H1 (cell line): ENCODE results near the gene SRRM4. TPM values are rescaled to one million over a fixed set of nuclear protein-coding genes. Genes with fewer than 3 reads are reported as not detected.

Experiments
- CTCF ChIA-PET: fragments of 300-600 bp; sonication (Branson Sonifier 250); formaldehyde crosslinking; loops from one replicate; lab custom pipeline; 2021; ENCODE audit not compliant: partially characterized antibody; lab: Charles Lee
- POLR2A ChIA-PET: fragments of 300-600 bp; sonication (Branson Sonifier 250); formaldehyde crosslinking; loops from one replicate; lab custom pipeline; 2021; ENCODE audit warnings: inconsistent platforms; ENCODE audit not compliant: partially characterized antibody; lab: Charles Lee
- DNase-seq, 2 experiments: peaks; one replicate each; pipeline versions ENCODE4 v3.0.0 to v3.0.0-alpha.2; 2010 to 2022; ENCODE audit warnings: low spot score in 2 of 2, low read depth in 1 of 2, mixed read lengths in 1 of 2
- FAIRE-seq: peaks from 2 replicates; lab custom pipeline; 2011; peaks lifted over from hg19 to GRCh38; lab: Jason Lieb, UNC
- H2AFZ ChIP-seq: 2 replicates; pipeline ENCODE4 v1.8.1; 2012; ENCODE audit warnings: low read length, inconsistent platforms
- H2AK5ac ChIP-seq: 2 replicates; pipeline ENCODE4 v1.6.1; 2013; ENCODE audit warnings: low read depth, low read length
- H2BK120ac ChIP-seq: replicated peaks from 2 replicates; pipeline ENCODE3; 2013; ENCODE audit warnings: low read depth, low read length, inconsistent platforms
- H2BK12ac ChIP-seq: 2 replicates; pipeline ENCODE4 v1.6.1; 2013; ENCODE audit warnings: low read depth, low read length
- H2BK15ac ChIP-seq: 2 replicates; pipeline ENCODE4 v1.6.1; 2013; ENCODE audit warnings: low read length
- H2BK20ac ChIP-seq: 2 replicates; pipeline ENCODE4 v1.6.1; 2013; ENCODE audit warnings: low read length
- H2BK5ac ChIP-seq: 2 replicates; pipeline ENCODE4 v1.6.1; 2013; ENCODE audit warnings: low read depth, low read length
- H3K14ac ChIP-seq: 2 replicates; pipeline ENCODE4 v1.6.1; 2013; ENCODE audit warnings: inconsistent platforms; ENCODE audit not compliant: insufficient read length
- H3K18ac ChIP-seq: 2 replicates; pipeline ENCODE4 v1.6.1; 2013; ENCODE audit warnings: low read length; ENCODE audit errors: extremely low read depth
- H3K23ac ChIP-seq: 2 replicates; pipeline ENCODE4 v1.6.1; 2013; ENCODE audit warnings: inconsistent platforms; ENCODE audit not compliant: insufficient read length
- H3K23me2 ChIP-seq: 2 replicates; pipeline ENCODE4 v1.6.1; 2013; ENCODE audit warnings: low read depth, low read length
- H3K27ac ChIP-seq: 2 replicates; pipeline ENCODE4 v1.6.1; 2011; ENCODE audit warnings: low read depth, low read length, inconsistent platforms
- H3K27me3 ChIP-seq, 4 experiments: replicated peaks in 1 of 4; 1 replicate in 1 of 4; 2 replicates in 3 of 4; pipeline versions ENCODE4 v1.6.1 to v1.8.1; 2011 to 2013; ENCODE audit warnings: low read length in 3 of 4, mild to moderate bottlenecking in 3 of 4, inconsistent platforms in 2 of 4, mixed read lengths in 2 of 4, moderate library complexity in 1 of 4; ENCODE audit not compliant: control insufficient read depth in 3 of 4, insufficient read depth in 3 of 4; ENCODE audit errors: extremely low read depth in 1 of 4
- H3K36me3 ChIP-seq, 4 experiments: 2 replicates each; pipeline versions ENCODE4 v1.6.1 to v1.8.1; 2011 to 2013; ENCODE audit warnings: mild to moderate bottlenecking in 4 of 4, low read length in 3 of 4, moderate library complexity in 2 of 4, control low read depth in 1 of 4, inconsistent platforms in 1 of 4; ENCODE audit not compliant: insufficient read depth in 4 of 4, control insufficient read depth in 2 of 4
- H3K4ac ChIP-seq: replicated peaks from 2 replicates; pipeline ENCODE3; 2013; ENCODE audit warnings: low read length, low read depth, mixed read lengths, inconsistent platforms; ENCODE audit not compliant: insufficient read length
- H3K4me1 ChIP-seq, 4 experiments: replicated peaks in 1 of 4; 1 replicate in 1 of 4; 2 replicates in 3 of 4; pipeline versions ENCODE4 v1.6.1 to v1.8.1; 2011 to 2013; ENCODE audit warnings: low read length in 3 of 4, inconsistent platforms in 2 of 4, mixed read lengths in 1 of 4; ENCODE audit not compliant: insufficient read depth in 4 of 4, control insufficient read depth in 3 of 4
- H3K4me2 ChIP-seq, 2 experiments: 2 replicates each; pipeline versions ENCODE4 v1.6.1 to v1.8.1; 2011 to 2013; ENCODE audit warnings: low read depth in 2 of 2, low read length in 2 of 2, control low read depth in 1 of 2, inconsistent platforms in 1 of 2, mild to moderate bottlenecking in 1 of 2; ENCODE audit not compliant: insufficient read depth in 1 of 2
- H3K4me3 ChIP-seq, 4 experiments: fragments of 200-600, 300-600 bp in 1 of 4; sonication (generic), shearing (Covaris generic), sonication (Bioruptor Twin) in 1 of 4; 2 replicates each; pipeline versions ENCODE4 v1.5.1 to v1.8.1; 2011 to 2016; ENCODE audit warnings: low read length in 4 of 4, low read depth in 3 of 4, control low read depth in 2 of 4, inconsistent platforms in 2 of 4, mild to moderate bottlenecking in 2 of 4, mixed read lengths in 1 of 4, moderate library complexity in 1 of 4; ENCODE audit not compliant: insufficient read depth in 2 of 4; ENCODE audit errors: extremely low read depth in 1 of 4
- H3K56ac ChIP-seq: replicated peaks from 2 replicates; pipeline ENCODE3; 2013; ENCODE audit warnings: low read depth, mild to moderate bottlenecking, mixed read lengths, low read length, inconsistent platforms; ENCODE audit not compliant: insufficient read length
- H3K79me1 ChIP-seq: 2 replicates; pipeline ENCODE4 v1.6.1; 2013; ENCODE audit warnings: low read depth, low read length, control low read depth
- H3K79me2 ChIP-seq, 2 experiments: 2 replicates each; pipeline versions ENCODE4 v1.6.1 to v1.8.1; 2012 to 2013; ENCODE audit warnings: low read length in 2 of 2, mild to moderate bottlenecking in 2 of 2, inconsistent platforms in 1 of 2; ENCODE audit not compliant: insufficient read depth in 2 of 2, control insufficient read depth in 1 of 2
- H3K9ac ChIP-seq, 4 experiments: replicated peaks in 1 of 4; 1 replicate in 1 of 4; 2 replicates in 3 of 4; pipeline versions ENCODE4 v1.6.1 to v1.8.1; 2011 to 2013; ENCODE audit warnings: low read depth in 3 of 4, low read length in 3 of 4, control low read depth in 2 of 4, mild to moderate bottlenecking in 2 of 4, moderate library complexity in 2 of 4, inconsistent platforms in 1 of 4; ENCODE audit errors: extremely low read depth in 1 of 4
- H3K9me3 ChIP-seq, 2 experiments: 2 replicates each; pipeline versions ENCODE4 v1.6.1 to v1.8.1; 2012 to 2013; ENCODE audit warnings: mild to moderate bottlenecking in 2 of 2, moderate library complexity in 2 of 2, control low read depth in 1 of 2, inconsistent platforms in 1 of 2, low read depth in 1 of 2, low read length in 1 of 2, mixed read lengths in 1 of 2; ENCODE audit not compliant: insufficient read depth in 2 of 2
- H4K20me1 ChIP-seq, 2 experiments: replicated peaks in 1 of 2; 2 replicates each; pipeline versions ENCODE3 to v1.8.1; 2011 to 2013; ENCODE audit warnings: inconsistent platforms in 2 of 2, low read length in 2 of 2, mild to moderate bottlenecking in 1 of 2; ENCODE audit not compliant: insufficient read depth in 2 of 2, control insufficient read depth in 1 of 2
- H4K5ac ChIP-seq: 2 replicates; pipeline ENCODE4 v1.6.1; 2013; ENCODE audit warnings: low read length, low read depth, mixed read lengths, inconsistent platforms; ENCODE audit not compliant: insufficient read length
- H4K8ac ChIP-seq: 2 replicates; pipeline ENCODE4 v1.8.0; 2013; ENCODE audit warnings: mild to moderate bottlenecking, moderate library complexity, low read length, inconsistent platforms; ENCODE audit not compliant: insufficient read depth; ENCODE audit errors: extremely low read depth
- H4K91ac ChIP-seq: replicated peaks from 2 replicates; pipeline ENCODE3; 2013; ENCODE audit warnings: low read length, mixed read lengths, inconsistent platforms; ENCODE audit not compliant: insufficient read length
- ATF2 ChIP-seq: IDR thresholded peaks from 2 replicates; pipeline ENCODE4 v1.6.1; 2012; ENCODE audit warnings: low read length, inconsistent platforms
- ATF3 ChIP-seq: IDR thresholded peaks from 2 replicates; pipeline ENCODE4 v1.6.1; 2011; ENCODE audit warnings: low read depth, mild to moderate bottlenecking, low read length; ENCODE audit not compliant: insufficient read depth
- CHD1 ChIP-seq: IDR thresholded peaks from 2 replicates; pipeline ENCODE4 v1.6.1; 2012; ENCODE audit warnings: low read depth, low read length, improper control_type of control experiment
- E2F6 ChIP-seq: IDR thresholded peaks from 2 replicates; pipeline ENCODE4 v1.6.1; 2012; ENCODE audit warnings: inconsistent platforms
- GABPA ChIP-seq: IDR thresholded peaks from 2 replicates; pipeline ENCODE4 v1.6.1; 2011; ENCODE audit warnings: mild to moderate bottlenecking, low read length, moderate library complexity, borderline replicate concordance; ENCODE audit not compliant: insufficient read depth
- HDAC2 ChIP-seq, 2 experiments: fragments of 300-600 bp in 1 of 2; sonication (generic) in 1 of 2; IDR thresholded peaks; 2 replicates each; pipeline ENCODE4 v1.6.1; 2011 to 2012; ENCODE audit warnings: low read depth in 2 of 2, low read length in 2 of 2, mild to moderate bottlenecking in 2 of 2, moderate library complexity in 2 of 2, borderline replicate concordance in 1 of 2, inconsistent platforms in 1 of 2
- KDM1A ChIP-seq: fragments of 200-600, 300-600 bp; sonication (generic); IDR thresholded peaks from 2 replicates; pipeline ENCODE4 v1.7.1; 2016; ENCODE audit warnings: mild to moderate bottlenecking, low read length, borderline replicate concordance
- MAFK ChIP-seq: IDR thresholded peaks from 2 replicates; pipeline ENCODE4 v1.6.1; 2012; ENCODE audit warnings: low read depth, mild to moderate bottlenecking, improper control_type of control experiment, low read length
- NRF1 ChIP-seq: IDR thresholded peaks from 2 replicates; pipeline ENCODE4 v1.6.1; 2011; ENCODE audit warnings: mild to moderate bottlenecking, low read depth, low read length, improper control_type of control experiment
- SAP30 ChIP-seq: fragments of 300-600 bp; sonication (generic); IDR thresholded peaks from 2 replicates; pipeline ENCODE4 v1.7.1; 2012; ENCODE audit warnings: low read length, moderate library complexity, mild to moderate bottlenecking, inconsistent platforms; ENCODE audit not compliant: insufficient read depth, insufficient replicate concordance
- SP4 ChIP-seq: IDR thresholded peaks from 2 replicates; pipeline ENCODE4 v1.6.1; 2012; ENCODE audit warnings: low read length, inconsistent platforms
- WGBS, 2 experiments: shearing (Covaris generic) in 1 of 2; methylation state at CpG; one replicate each; pipeline versions ENCODE4 v1.1.6 to v1.1.7; 2013 to 2015; ENCODE audit warnings: low lambda C conversion rate in 2 of 2, mixed read lengths in 2 of 2, inconsistent platforms in 1 of 2, low coverage in 1 of 2, missing lambda C conversion rate in 1 of 2; ENCODE audit not compliant: insufficient replicate concordance in 2 of 2, insufficient coverage in 1 of 2, insufficient read length in 1 of 2; ENCODE audit errors: extremely low coverage in 1 of 2, missing lambda C conversion rate in 1 of 2; 5-methylcytosine and 5-hydroxymethylcytosine counted together
- polyA plus RNA-seq, 7 experiments: library from polyadenylated mRNA; depleted of rRNA in 3 of 7; stranded (reverse) in 5 of 7; unstranded in 2 of 7; fragments of >200 nt in 5 of 7; fragments of 200-250 nt in 2 of 7; gene quantifications; 1 replicate in 5 of 7; 2 replicates in 1 of 7; 4 replicates in 1 of 7; pipeline versions ENCODE4 v1.2.1 to v1.2.3, GENCODE V29; 2011 to 2013; ENCODE audit warnings: missing spikeins in 2 of 7, mixed read lengths in 2 of 7
- total RNA-seq: library from RNA; stranded (reverse); fragmentation: NEBNext Ultra II Directional; extraction: Animal tissue kit (Norgen Biotek cat#: 25700); gene quantifications from 2 replicates; pipeline ENCODE4 v1.2.1, GENCODE V29; 2021

The SRRM4 gene
- total and polyA plus RNA-seq, 2 of the 8 experiments (the other 6 are each of a cell fraction or from before 2014, with no cell fraction given), result 0.53 to 1.1 TPM

- Histone ChIP-seq H2BK20ac (no peak overlapping the region), H3K9me3 (0 out of 4 replicates have a peak, but pooled peaks cover 0 to 3% of the 10 kb centered on the region in 2 experiments), H3K9ac (no peak overlapping the region), H3K18ac (no peak overlapping the region), H3K14ac (no peak overlapping the region), H2BK15ac (no peak overlapping the region), H2BK12ac (no peak overlapping the region), H3K4me2 (no peak overlapping the region), H2BK120ac (no peak overlapping the region), H3K4me3 (no peak overlapping the region), H3K27me3 (no peaks in the 10 kb centered on the region; a peak in 1 of 7 replicates), H4K20me1 (no peaks in the 10 kb centered on the region), H4K5ac (no peak overlapping the region), H2AK5ac (no peak overlapping the region), H4K91ac (no peak overlapping the region), H4K8ac (no peak overlapping the region), H3K36me3 (no peaks in the 10 kb centered on the region), H3K23ac (no peak overlapping the region), H3K79me1 (no peaks in the 10 kb centered on the region), H3K4ac (no peak overlapping the region), H2AFZ (no peak overlapping the region), H2BK5ac (no peak overlapping the region), H3K56ac (no peak overlapping the region), H3K23me2 (no peaks in the 10 kb centered on the region), H3K4me1 (no peaks in the 10 kb centered on the region), H3K79me2 (no peaks in the 10 kb centered on the region), H3K27ac (no peak overlapping the region)
- no peak for TF ChIP-seq ATF3
- TF ChIP-seq E2F6, result no peak
- no peak for TF ChIP-seq NRF1
- TF ChIP-seq MAFK, result no peak
- TF ChIP-seq SAP30, result no peak
- no peak for TF ChIP-seq KDM1A
- no peak for TF ChIP-seq GABPA
- TF ChIP-seq CHD1, result no peak
- TF ChIP-seq ATF2, result no peak
- no peak for TF ChIP-seq SP4
- no peak for TF ChIP-seq HDAC2 (IDR thresholded peaks at IDR 0.05; ENCODE audit: borderline replicate concordance in 1 of 2, low read depth in 2 of 2, low read length in 2 of 2)
- POLR2A ChIA-PET, result no interaction called here
- CTCF ChIA-PET, result no interaction called here
- FAIRE-seq (no peak), DNase-seq (no peak)
- 100% methylated on average over 1 of the region's 1 CpG; no CpG with 5 or more reads in 1 of the 2 experiments for WGBS, 2 experiments
Observed at GRCh38 chr12:119102714-119103113, 121.4 kb downstream of the SRRM4 start.
